DLD1 (cell line): ENCODE measurements around the gene FCN1.

Experiments
- in situ Hi-C: cut with HindIII; loops from 2 replicates; pipeline ENCODE4 v1.10.0; 2017; ENCODE audit warnings: low sequenced_read_pairs

FCN1 gene

DNA sequence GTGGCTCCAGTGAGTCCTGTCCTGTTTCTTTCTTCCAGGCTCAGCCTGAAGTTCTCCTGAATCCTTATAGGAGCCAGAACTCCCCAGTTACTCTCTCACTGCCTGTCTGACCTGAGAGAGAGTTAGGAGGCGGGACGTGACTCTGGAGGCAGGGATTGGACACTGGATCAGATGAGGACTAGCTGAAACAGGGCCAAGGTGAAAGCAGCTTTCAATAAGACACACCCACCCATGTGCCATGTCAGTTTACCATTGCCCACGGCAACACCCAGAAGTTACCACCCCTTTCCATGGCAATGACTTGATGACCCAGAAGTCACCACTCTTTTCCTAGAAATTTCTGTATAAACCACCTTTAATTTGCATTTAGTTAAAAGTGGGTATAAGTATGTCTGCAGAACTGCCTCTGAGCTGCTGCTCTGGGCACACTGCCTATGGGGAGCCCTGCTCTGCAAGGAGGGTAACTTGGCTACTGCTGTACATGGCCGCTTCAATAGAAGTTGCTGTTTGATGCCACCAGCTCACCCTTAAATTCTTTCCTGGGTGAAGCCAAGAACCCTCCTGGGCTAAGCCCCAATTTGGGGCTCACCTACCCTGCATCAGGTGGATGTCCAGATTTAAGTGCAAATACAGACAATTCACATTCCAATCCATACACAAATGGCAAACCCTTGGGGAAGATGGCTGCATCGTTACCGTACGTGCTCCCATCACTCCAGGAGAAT, 23.4 kb downstream of the FCN1 start:
- in situ Hi-C loops: no loop called here

- in situ Hi-C loops: no loop called here
Observed at GRCh38 chr9:134892820-134893420, 24.8 kb downstream of the FCN1 start.

DNA sequence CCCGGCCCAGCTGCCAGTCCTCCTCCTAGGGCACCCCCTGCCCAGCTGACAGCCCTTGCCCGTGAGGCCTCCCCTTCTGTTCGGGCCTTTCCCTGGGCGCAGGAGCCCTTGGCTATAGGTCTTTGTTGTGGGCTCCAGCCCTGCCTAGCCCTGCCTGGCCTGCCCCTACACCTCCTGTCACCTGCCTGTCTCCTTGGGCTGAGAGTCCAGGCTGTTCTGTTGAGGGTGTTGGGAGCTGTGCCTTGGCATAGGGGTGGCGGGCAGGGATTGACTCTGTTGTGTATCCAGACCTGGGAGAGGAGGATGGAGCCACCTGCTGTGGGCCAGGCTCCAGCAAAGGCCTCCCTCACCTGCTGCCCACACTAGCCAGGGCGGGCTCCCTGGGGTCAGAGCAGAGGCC, 25.5 kb downstream of the FCN1 start:
- in situ Hi-C loops: no loop called here

DNA sequence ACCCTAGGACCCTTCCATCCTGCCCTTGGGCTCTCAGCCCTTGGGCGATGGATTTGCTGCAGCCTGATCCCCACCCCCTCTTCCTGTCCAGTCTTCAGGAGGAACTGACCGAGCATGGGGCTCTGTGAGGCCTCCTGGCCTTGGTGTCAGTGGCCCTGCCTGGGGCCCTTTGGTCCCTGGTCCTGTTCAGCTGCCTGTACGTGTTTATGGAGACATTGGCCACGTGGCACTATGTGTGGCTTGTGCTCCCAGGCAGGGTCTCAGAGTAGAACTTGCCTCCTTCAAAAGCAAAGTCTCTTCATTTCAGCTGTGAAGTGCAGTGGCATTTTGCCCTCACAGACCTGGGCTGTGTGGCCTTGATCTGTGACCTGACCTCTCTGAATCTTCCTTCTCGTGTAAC, 26.0 kb downstream of the FCN1 start:
- in situ Hi-C loops: no loop called here

- in situ Hi-C loops: no loop called here
Observed at GRCh38 chr9:134891053-134891452, 26.7 kb downstream of the FCN1 start.

- in situ Hi-C loops: no loop called here
Observed at GRCh38 chr9:134890155-134890495, 27.6 kb downstream of the FCN1 start.

- in situ Hi-C loops: no loop called here
Observed at GRCh38 chr9:134889386-134890154, 28.1 kb downstream of the FCN1 start.

- in situ Hi-C loops: no loop called here
Observed at GRCh38 chr9:134888603-134889190, 29.0 kb downstream of the FCN1 start.

DNA sequence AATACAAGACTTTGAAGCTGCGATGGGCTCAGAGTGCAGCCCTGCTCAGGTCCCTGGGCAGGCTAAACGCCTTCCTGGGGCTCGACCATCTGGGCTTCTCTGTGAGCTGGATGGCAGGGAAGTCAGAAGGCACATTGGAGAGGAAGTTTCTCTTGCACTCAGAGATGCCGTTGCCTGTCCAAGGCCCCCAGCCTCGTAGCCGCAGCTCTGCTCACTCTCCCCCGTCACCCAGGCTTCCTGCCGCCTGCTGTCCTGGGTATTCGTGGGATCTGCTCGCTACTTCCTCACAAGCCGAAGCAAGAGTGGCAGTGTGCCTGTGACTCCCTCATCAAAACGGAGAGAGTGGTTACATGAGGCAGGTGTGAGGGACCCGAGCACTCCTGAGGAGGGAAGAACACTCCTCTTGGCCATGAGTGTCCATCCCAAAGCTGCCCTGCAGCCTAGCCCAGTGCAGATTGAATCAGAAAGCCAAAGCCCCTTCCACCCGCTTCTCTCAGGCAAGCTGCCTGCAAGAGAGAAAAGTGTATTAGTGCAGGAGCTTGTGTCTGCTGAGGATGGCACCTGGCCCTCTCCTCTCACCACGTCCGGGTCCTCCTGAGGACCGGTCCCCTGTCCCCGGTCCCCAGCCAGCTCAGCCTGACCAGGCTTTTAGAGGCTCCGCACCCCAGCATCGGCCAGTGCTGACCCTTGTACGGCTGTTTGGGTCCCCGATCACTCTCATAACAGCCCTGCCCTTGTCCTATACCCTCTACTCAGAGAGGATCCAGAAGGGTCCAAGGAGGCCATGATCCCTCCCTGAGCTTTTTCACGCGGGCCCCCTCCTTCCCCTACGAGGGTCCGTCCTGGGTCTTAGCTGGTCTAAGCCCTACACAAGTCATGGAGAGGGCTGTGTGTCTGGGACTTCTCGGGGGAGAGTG, 29.8 kb downstream of the FCN1 start:
- in situ Hi-C loops: no loop called here

GRCh38 chr9:134887219-134887618, 30.5 kb downstream of the FCN1 start:
- in situ Hi-C loops: no loop called here

- in situ Hi-C loops: no loop called here
Observed at GRCh38 chr9:134886413-134886913, 31.2 kb downstream of the FCN1 start.

DNA sequence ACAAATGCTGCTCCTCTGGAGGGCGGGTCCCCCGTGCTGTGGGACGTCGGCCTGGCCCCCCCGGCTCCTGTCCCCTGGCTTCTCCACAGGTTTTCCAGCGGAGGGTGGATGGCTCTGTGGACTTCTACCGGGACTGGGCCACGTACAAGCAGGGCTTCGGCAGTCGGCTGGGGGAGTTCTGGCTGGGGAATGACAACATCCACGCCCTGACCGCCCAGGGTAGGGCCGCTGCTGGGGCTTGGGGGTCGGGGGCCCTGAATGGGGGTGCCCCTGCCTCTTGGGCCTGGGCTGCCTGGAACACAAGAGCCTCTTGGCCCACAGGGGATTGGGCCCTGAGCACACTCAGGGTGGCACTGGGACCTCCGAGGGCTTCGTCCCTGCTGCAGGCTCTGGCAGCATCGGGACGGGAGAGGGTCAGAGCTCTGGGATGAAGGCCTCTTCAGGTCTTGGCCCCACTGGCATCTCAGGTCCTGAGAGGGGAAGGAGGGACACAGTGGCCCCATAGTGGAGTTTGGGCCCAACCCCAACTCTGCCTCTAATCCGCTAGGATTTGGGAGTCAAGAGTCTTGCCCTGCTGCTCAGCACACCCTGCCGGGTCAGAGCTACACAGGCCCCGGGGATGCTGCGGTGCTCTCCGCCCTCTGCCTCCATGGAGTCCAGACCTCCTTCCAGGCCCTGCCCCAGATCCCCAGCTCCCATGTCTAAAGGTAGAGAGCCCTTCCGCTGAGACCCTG, 31.9 kb downstream of the FCN1 start:
- in situ Hi-C loops: no loop called here

- in situ Hi-C loops: no loop called here
Observed at GRCh38 chr9:134885001-134885678, 32.6 kb downstream of the FCN1 start.

DNA sequence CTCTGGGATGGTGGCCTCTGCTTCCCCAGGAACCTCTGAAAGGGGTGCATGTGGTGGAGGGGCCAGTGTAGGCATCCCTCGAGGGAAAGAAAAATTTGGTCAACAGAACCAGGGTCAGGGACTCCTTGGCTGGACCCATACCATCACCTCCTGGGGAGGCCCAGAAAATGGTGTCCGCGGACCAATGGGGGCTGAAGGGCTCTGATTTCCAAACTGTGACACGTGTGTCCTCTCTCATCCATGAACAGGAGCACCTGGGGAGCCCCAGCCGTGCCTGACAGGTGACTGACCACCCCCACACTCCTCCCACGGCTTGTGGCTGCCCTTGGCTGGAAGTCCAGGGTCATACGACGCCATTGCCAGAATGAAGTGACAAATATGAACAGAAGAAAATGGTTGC, 33.2 kb downstream of the FCN1 start:
- in situ Hi-C loops: no loop called here

DNA sequence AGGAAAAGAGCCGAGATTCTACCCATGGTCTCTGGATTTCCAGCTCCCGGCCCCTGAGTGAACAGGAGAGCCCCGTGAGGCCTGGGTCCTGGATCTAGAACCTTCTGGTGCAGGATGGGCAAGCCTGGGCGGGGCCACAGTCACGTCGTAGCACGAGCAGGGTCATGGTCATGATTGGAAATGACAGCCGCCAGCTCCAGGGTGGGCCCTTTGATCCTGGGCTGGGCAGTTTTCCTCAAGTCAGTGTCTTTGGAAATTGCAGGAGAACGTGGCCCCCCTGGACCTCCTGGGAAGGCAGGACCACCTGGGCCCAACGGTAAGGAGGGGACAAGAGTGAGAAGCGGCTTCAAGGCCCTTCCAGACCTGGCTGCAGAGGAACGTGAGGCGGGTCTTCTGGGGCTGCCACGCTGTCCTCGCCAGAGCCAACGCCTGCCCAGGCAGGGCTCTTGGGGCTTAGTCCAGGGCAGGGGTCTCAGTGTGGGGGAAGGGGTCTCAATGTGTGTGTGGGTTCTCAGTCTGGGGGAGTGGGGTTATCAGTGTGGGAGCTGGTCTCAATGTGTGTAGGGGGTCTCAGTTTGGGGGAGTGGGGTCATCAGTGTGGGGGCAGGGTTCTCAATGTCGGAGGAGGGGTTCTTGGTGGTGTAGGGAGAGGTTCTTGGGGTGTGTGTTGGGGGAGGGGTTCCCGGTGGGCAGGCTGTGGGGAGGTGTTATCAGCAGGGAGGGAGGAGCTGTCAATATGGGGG, 34.5 kb downstream of the FCN1 start:
- in situ Hi-C loops: no loop called here

DNA sequence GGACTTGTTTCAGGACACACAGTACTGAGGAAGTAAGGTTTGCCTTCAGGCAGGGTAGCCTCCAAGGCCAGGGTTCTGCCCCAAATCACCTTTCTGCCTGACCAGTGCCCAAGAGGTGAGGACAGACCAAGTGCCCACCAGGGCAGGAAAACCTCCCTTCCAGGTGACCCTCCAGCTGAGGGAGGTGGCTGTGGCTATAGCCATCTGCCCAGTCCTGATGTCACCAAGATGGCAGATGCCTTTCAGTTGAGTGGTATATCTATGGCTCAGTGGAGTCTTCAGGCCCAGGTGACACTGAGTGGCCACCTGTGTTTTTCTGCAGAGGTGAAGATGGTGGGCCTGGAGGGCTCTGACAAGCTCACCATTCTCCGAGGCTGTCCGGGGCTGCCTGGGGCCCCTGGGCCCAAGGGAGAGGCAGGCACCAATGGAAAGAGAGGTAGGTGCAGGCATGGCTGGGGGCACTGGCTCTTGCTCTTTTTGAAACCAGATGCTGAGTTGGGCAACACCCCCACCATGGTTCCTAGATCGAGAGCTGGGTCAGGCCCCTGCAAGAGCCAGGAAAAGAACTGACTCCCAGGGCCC, 35.4 kb downstream of the FCN1 start:
- in situ Hi-C loops: no loop called here

DNA sequence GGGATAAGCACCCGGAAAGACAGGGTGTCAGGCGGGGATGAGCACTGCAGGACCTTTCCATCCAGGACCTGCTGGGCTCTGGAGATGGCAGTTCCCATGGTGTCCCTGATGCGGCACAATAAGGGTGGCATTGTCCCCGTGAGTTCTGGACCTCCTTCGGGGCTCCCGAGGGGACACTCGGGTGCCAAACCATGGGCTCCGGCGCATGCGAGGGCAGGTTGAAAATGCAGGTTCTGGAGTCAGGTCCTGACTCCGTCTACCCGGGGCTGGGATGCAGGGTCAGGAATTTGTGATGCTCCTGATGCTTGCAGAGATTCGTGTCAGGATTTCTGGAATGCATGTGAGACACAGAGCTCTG, 36.4 kb downstream of the FCN1 start:
- in situ Hi-C loops: no loop called here
